Activated T-helper 2 cell treated with anti-CD3 and anti-CD28 coated beads, Interferon-gamma antibody, Interleukin-2, Interleukin-4, amounts not matched to agents 10 μg/mL and 5 μg/mL and 100 μg/mL, durations not matched to agents 14 hours and 24 hours and 36 hours (primary cell): ENCODE measurements around the gene NRGN. TPM values are rescaled to one million over a fixed set of nuclear protein-coding genes. Genes with fewer than 3 reads are reported as not detected.

Source experiments
- DNase-seq: peaks from one replicate; pipeline ENCODE4 v3.0.0; 2021; ENCODE audit warnings: low spot score
- H3K27ac Mint-ChIP-seq: one replicate; pipeline ENCODE4 v1.8.0; 2021; ENCODE audit warnings: mixed read lengths
- H3K27me3 Mint-ChIP-seq: one replicate; pipeline ENCODE4 v1.8.0; 2021; ENCODE audit warnings: low read depth, mixed read lengths
- H3K36me3 Mint-ChIP-seq: one replicate; pipeline ENCODE4 v1.8.0; 2021; ENCODE audit warnings: low read depth, mixed read lengths
- H3K4me1 Mint-ChIP-seq: one replicate; pipeline ENCODE4 v1.8.0; 2021; ENCODE audit warnings: low read depth, mixed read lengths
- H3K4me3 Mint-ChIP-seq: one replicate; pipeline ENCODE4 v1.8.0; 2021; ENCODE audit warnings: low read depth, mild to moderate bottlenecking, moderate library complexity, mixed read lengths
- H3K9me3 Mint-ChIP-seq: one replicate; pipeline ENCODE4 v1.8.0; 2021; ENCODE audit warnings: mixed read lengths
- intact Hi-C: fragments of 100-400 bp; cut with micrococcal nuclease; formaldehyde crosslinking; loops from one replicate; pipeline ENCODE4 v1.15.1; 2023
- total RNA-seq: library from RNA; stranded (reverse); gene quantifications from 2 replicates; pipeline ENCODE4 v1.2.3, GENCODE V29; 2022

NRGN gene
- total RNA-seq, 1 donor from 2014 or later, result 5.0 TPM

DNA sequence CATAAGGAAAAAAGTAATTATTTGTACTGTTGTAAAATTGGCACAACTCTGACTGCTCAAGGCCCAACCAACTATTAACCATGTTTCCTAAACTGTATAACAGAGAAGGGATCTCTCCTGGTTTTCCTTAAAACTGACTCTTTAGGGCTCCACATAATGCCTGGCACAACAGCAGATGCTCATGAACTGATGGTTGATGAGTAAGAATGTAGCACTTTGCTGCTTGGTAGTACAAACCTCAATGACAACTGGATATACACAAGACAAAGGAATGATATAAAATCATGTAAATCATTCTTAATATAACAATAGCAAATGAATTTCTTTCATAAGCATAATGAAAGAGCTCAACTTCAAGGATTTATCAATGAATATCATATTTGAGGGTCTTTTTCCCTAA lies 48.8 kb downstream of the NRGN start:
- no peak for DNase-seq
- Mint-ChIP-seq H3K36me3 (no peaks in the 10 kb centered on the region), H3K4me3 (no peak overlapping the region), H3K27me3 (no peaks in the 10 kb centered on the region), H3K4me1 (peaks cover 27% of the 10 kb centered on the region), H3K27ac (no peak overlapping the region), H3K9me3 (no peaks in the 10 kb centered on the region)
- intact Hi-C loops, result no loop called here

DNA sequence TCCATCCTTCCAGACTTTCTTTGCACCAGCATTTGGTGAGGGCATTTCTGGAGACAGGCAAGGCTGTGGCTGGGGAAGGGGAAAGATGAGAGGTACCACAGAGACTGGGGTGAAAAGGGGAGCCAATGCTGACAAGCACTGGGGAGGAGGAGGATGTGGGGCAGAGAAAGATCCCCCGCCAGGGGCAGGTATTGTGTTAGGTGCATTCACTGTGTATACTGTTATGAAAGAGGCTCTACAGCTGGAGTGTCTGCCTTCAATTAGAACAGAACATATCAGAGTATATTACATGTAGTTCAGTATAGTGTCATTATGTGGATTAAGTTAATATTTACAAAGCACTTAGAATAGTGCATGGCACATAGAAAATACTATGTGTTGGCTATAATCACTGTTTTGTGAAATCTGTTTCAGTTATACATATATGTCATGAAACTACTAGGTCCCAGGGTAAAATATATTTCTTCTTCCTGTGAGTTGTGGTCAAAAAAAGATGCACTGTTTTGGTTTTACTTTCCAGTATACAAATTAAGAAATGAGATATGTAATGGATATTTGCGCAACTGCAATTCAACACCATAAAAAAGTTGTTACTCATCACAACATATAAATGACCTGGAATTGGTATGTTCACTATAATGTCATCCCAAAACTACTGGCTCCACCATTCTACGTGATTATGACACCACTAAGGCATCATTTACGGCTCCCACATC lies 52.0 kb downstream of the NRGN start:
- peaks cover 32% of the 10 kb centered on the region for H3K4me1 Mint-ChIP-seq
- H3K27ac Mint-ChIP-seq, result no peak overlapping the region
- intact Hi-C loops, result loop anchor here (2.0 kb wide), 1 partner anchor 29 kb away; the partner anchor contains the start of gene ESAM
- H3K4me3 Mint-ChIP-seq, result no peak overlapping the region
- no peaks in the 10 kb centered on the region for H3K36me3 Mint-ChIP-seq
- H3K27me3 Mint-ChIP-seq, result no peaks in the 10 kb centered on the region
- no peaks in the 10 kb centered on the region for H3K9me3 Mint-ChIP-seq
- no peak for DNase-seq

DNA sequence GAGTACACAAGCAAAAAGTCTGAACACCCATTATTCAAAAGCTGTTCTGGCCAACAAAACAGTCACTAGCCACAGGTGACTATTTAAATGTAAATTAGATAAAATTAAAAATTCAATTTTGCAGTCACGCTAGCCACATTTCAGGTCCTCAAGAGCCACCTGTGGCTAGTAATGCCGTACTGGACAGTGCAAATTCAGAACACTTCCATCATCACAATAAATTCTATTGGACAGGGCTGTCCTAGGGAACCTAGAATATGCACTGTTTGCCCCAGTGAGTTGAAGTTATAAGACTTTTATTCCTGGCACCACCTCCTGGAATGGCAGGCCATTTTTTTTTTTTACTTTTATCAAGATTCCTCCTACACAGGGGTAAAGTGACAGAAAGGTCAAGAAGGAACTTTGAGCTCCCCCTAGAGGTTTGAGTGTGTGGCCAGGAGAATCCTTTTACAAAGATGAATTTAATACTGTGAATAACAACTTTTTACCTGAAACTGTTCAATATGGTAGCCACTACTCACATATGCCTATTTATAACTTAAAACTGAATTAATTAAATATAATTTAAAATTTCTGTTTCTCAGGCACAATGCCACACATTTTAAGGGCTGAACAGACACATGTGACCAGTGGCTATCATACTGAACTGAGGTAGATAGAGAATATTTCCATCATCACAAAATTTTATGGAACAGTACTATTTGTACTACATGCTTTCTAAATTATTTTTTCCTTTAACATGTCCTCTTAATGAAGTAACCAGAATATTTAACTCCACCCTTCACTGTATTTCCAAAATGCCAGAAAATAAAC lies 53.9 kb downstream of the NRGN start:
- Mint-ChIP-seq H3K27me3 (no peaks in the 10 kb centered on the region), H3K36me3 (peaks cover 5% of the 10 kb centered on the region), H3K4me3 (no peak overlapping the region), H3K9me3 (no peaks in the 10 kb centered on the region), H3K27ac (no peak overlapping the region), H3K4me1 (peaks cover 40% of the 10 kb centered on the region)
- DNase-seq, result no peak
- intact Hi-C loops, result loop anchor here (2.0 kb wide), 1 partner anchor 31 kb away; the partner anchor contains the start of gene ESAM

DNA sequence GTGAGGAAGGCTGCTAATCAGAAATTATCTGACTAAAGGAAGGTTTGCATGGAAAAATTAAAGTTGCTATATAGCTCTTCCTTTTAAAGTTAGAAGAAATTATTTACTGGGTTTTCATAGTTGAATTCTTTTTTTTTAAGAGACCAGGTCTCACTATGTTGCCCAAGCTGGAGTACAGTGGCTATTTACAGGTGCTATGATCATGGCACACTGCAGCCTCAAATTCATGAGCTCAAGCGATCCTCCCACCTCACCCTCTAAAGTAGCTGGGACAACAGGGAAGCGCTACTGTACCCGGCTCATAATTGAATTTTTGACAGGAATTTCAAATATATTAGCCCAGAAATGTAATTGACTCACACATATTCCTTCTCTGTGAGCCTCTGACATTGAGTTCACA lies 56.6 kb downstream of the NRGN start:
- Mint-ChIP-seq H3K9me3 (no peaks in the 10 kb centered on the region), H3K27me3 (no peaks in the 10 kb centered on the region), H3K4me3 (no peak overlapping the region), H3K27ac (no peak overlapping the region), H3K4me1 (peaks cover 43% of the 10 kb centered on the region), H3K36me3 (peaks cover 8% of the 10 kb centered on the region)
- intact Hi-C loops, result no loop called here
- DNase-seq, result no peak

Other genes with a start within 250 kb of the NRGN start
- gene OR8B12, start 196.3 kb upstream of the NRGN start, total RNA-seq, result not detected in 2 replicates
- gene OR8A1, start 169.9 kb upstream of the NRGN start, total RNA-seq, result not detected in 2 replicates
- not detected in 2 replicates for gene PANX3, start 128.5 kb upstream of the NRGN start, total RNA-seq
- gene TBRG1, start 117.1 kb upstream of the NRGN start, total RNA-seq, result 36.1 and 37.4 TPM in 2 replicates
- gene SIAE, start 66.2 kb upstream of the NRGN start, total RNA-seq, result 5.0 and 5.2 TPM in 2 replicates
- gene SPA17, start 66.0 kb upstream of the NRGN start, total RNA-seq, result 2.3 and 2.9 TPM in 2 replicates
- not detected in 2 replicates for gene VSIG2, start 12.3 kb downstream of the NRGN start, total RNA-seq
- gene ESAM, start 22.3 kb downstream of the NRGN start, total RNA-seq, result 0.18 and 0.23 TPM in 2 replicates
- 10.5 and 10.8 TPM in 2 replicates for gene MSANTD2, start 60.5 kb downstream of the NRGN start, total RNA-seq
- gene ROBO3, start 125.5 kb downstream of the NRGN start, total RNA-seq, result 9.0 and 10.6 TPM in 2 replicates
- not detected in 2 replicates for gene ROBO4, start 157.9 kb downstream of the NRGN start, total RNA-seq
- not detected in 2 replicates for gene HEPN1, start 179.3 kb downstream of the NRGN start, total RNA-seq
- not detected in 2 replicates for gene HEPACAM, start 196.1 kb downstream of the NRGN start, total RNA-seq
- gene CCDC15, start 214.3 kb downstream of the NRGN start, total RNA-seq, result 3.6 and 3.7 TPM in 2 replicates